HG02943 (cell line): ENCODE data around the gene OR4N2.
"Not testable (repeated sequence)": the region's sequence is repeated elsewhere in the genome, so short reads cannot be mapped to it uniquely, and the experiment has no call there.

Experiments
- ATAC-seq: cut with Tn5 transposase; IDR thresholded peaks from one replicate; pipeline ENCODE4 v1.9.1; 2021; ENCODE audit warnings: mild to moderate bottlenecking, low read depth, moderate library complexity; ENCODE audit not compliant: unreplicated experiment

OR4N2 gene

DNA sequence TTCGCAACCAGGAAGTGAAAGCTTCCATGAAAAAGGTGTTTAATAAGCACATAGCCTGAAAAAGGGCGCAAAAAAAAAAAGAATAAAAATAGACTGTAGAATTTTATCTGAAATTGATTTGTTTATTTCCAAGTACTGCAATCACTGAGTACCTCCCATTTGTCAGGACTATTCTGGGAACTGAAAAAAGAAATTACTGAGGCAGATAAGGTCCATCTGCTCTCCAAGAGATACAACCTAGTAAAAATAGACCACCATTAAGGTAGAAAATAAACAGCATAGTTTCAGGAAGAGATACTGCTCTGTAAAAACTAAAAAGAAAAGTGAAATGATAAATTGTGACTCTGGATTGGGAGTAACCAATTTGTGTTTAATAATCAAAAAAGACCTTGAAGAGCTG lies 24.7 kb downstream of the OR4N2 start:
- ATAC-seq: no peak

DNA sequence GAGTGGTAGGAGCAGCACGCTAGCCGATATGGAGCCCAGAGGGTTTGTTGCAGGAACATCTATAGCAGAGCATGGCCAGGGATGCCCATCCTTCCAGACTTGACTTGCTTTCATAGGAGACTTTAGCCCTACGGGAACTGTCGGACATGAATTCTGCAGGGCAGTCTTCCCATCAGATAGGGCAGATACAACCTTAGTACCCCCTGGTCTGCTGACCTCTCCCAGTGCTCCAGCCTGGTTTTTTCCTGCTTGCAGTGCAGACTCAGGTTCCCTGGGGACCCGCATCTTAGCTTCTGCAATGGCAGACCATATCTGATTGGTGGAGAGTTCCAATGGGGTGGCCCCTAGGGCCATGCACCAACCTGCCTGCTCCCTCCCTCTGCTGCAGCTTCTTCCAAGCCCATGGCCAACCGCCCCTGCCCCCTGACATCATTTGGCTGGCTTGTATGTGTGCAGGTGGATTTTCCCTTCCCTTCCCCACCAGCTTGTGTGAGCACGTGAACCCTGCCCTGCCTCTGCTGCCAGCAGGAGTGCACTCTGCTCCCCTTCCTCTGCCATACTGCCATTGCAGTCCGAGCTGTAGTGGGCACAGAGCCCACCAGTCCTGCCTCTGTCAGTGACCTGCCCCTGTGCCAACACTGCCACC lies 30.8 kb downstream of the OR4N2 start:
- ATAC-seq: not testable (repeated sequence)

DNA sequence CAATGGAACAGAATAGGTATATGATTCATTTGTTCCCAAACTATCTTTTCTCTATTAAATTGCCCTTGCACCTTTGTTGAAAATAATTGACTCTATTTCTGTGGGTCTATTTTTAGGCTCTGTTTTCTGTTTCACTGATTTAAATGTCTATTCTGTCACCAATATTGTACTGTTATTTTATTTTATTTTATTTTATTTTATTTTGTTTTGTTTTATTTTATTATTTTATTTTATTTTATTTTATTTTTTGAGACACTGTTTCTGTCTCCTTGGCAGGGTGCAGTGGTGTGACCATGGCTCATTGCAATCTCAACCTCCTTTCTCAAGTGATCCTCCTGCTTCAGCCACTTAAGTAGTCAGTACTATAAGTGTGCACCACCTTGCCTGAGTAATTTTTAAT lies 34.9 kb downstream of the OR4N2 start:
- ATAC-seq: no peak

DNA sequence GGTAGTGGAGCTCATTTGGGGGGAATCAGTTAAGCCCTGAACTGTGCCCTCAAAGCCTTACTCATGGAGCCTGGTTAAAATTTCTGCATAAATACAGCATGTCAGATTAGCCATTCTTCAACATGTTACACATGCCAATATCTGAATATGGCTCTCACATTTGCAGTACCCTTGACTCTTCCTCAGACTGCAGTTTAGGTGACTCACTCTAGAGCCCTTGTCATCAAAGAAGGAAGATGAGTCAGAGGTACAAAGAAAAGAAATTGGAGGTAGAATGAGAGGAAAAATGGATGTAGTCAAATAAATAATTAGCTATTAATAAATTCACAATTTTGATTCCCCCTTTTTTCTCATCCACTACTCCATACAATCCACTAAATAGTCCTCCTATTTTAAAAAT lies 47.8 kb downstream of the OR4N2 start:
- no peak for ATAC-seq

DNA sequence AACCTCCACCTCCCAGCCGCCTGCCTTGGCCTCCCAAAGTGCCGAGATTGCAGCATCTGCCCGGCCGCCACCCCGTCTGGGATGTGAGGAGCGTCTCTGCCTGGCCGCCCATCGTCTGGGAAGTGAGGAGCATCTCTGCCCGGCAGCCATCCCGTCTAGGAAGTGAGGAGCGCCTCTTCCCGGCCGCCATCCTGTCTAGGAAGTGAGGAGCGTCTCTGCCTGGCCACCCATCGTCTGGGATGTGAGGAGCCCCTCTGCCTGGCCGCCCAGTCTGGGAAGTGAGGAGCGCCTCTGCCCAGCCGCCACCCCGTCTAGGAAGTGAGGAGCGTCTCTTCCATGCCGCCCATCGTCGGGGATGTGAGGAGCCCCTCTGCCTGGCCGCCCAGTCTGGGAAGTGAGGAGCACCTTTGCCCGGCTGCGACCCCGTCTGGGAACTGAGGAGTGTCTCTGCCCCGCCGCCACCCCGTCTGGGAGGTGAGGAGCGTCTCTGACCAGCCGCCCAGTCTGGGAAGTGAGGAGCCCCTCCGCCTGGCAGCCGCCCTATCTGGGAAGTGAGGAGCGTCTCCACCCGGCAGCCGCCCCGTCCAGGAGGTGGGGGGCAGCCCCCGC lies 62.6 kb downstream of the OR4N2 start:
- ATAC-seq: not testable (repeated sequence)

DNA sequence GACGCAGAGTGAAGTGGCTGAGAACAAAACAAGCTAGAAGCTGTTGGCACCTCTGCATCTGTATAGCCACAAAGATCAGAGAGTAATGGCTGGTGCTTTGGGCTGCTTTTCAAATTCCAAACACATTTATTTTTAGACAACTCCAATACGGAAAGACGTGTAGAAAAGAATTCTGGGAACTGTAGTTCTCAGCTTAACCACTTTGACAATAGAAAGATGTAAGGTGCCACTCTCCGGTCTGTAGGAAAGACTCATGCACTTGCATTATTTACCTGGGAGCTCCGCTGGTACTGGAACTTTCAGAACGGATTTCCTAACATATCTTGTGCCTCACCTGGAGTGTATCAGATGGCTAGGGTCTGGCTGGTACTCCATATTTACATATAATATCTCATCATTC lies 69.6 kb downstream of the OR4N2 start:
- no peak for ATAC-seq

DNA sequence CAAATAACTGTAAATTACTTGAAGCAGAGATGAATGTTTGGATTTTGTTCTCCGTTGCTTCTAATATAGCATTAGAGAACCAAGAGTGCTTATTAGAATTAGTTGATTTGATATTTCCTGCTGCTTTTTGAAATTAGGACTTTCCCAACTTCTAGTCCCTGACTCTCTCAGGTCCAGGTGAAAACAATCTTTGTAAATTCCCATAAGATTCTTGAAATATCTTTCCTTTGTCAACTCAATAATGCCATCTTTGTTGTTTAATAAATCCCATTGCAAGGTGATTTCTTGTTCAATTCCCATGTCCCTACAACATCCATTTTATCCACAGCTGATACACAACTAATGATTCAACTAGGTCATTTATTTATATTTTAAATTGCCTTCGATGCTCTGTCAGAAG lies 71.3 kb downstream of the OR4N2 start, which contains the start of gene OR4K2:
Gene OR4K2 (plus strand): TSS at position 301 of the 400 bp plus-strand sequence. CDS start 1,126 bp downstream, outside the sequence.
- ATAC-seq: no peak

DNA sequence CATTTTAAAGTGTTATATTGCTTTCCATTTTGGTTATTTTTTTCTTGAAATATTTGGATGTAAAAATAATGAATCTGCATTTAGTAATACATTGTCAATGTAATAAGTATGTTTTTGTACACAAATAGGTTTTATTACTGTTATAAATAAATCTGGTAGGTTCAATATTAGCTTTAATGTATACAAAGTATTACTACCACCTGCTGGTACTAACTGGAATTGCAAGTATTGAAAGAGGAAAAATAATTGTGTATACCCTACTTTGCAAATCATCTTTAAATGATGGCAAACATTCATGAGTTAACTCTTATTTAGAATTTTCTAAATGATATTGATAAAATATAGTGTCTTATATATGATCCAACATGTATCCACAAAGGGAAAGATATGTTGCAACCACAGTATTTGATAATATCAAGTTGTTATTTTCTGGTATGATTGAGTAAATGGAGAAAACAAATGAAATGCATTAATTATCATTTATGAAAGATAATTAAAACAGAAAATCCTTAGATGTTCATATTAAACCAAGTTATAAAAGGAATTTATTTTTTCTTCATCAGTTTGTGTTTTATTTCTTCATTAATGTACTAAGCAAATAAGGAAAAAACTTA lies 74.6 kb downstream of the OR4N2 start:
- ATAC-seq: no peak
